ENCODE results near the gene ZCCHC7.

The ZCCHC7 gene

GRCh38 chr9:37121881-37122280 is 1.5 kb downstream of the ZCCHC7 start:
- Histone ChIP-seq H3K4me3 (ENCODE audit: low read length) (peak overlapping the region; percentile 95), H3K27ac (ENCODE audit: low read length) (no peak overlapping the region), H4K20me1 (ENCODE audit: insufficient read depth, low read length) (peaks cover 20% of the 10 kb centered on the region), H3K9ac (ENCODE audit: low read length) (0 out of 2 replicates have a peak overlapping the region, but pooled peaks have one; percentile 94), H3K4me1 (ENCODE audit: low read length) (peaks cover 13% of the 10 kb centered on the region), H3K27me3 (ENCODE audit: low read depth, low read length) (no peaks in the 10 kb centered on the region), H3K36me3 (replicated peaks; ENCODE audit: low read depth, low read length) (peaks cover 9% of the 10 kb centered on the region), H3K9me3 (ENCODE audit: insufficient read depth, low read length) (no peaks in the 10 kb centered on the region), H3K4me2 (ENCODE audit: low read length) (peak overlapping the region; percentile 68), H3K79me2 (ENCODE audit: low read length) (peaks cover 65% of the 10 kb centered on the region), H2AFZ (ENCODE audit: low read depth, low read length) (no peak overlapping the region)
- TF ChIP-seq EZH2phosphoT487 (IDR thresholded peaks at IDR 0.05; ENCODE audit: low read depth) (no peak), CTCF (IDR thresholded peaks at IDR 0.05; ENCODE audit: low read depth, low read length) (no peak)

GRCh38 chr9:37126214-37126788 is 5.9 kb downstream of the ZCCHC7 start:
- no peak for TF ChIP-seq EZH2phosphoT487 (IDR thresholded peaks at IDR 0.05; ENCODE audit: low read depth)
- no peak for TF ChIP-seq CTCF (IDR thresholded peaks at IDR 0.05; ENCODE audit: low read depth, low read length)
- Histone ChIP-seq H3K9me3 (ENCODE audit: insufficient read depth, low read length) (no peaks in the 10 kb centered on the region), H4K20me1 (ENCODE audit: insufficient read depth, low read length) (peaks cover 20% of the 10 kb centered on the region), H3K4me1 (ENCODE audit: low read length) (peaks cover 8% of the 10 kb centered on the region), H3K27ac (ENCODE audit: low read length) (no peak overlapping the region), H3K27me3 (ENCODE audit: low read depth, low read length) (no peaks in the 10 kb centered on the region), H3K4me2 (ENCODE audit: low read length) (no peak overlapping the region), H3K9ac (ENCODE audit: low read length) (no peak overlapping the region), H3K36me3 (replicated peaks; ENCODE audit: low read depth, low read length) (peaks cover 39% of the 10 kb centered on the region), H3K4me3 (ENCODE audit: low read length) (no peak overlapping the region), H2AFZ (ENCODE audit: low read depth, low read length) (no peak overlapping the region), H3K79me2 (ENCODE audit: low read length) (peaks cover 84% of the 10 kb centered on the region)

- Histone ChIP-seq H3K36me3 (replicated peaks; ENCODE audit: low read depth, low read length) (peaks cover 39% of the 10 kb centered on the region), H3K27me3 (ENCODE audit: low read depth, low read length) (no peaks in the 10 kb centered on the region), H3K79me2 (ENCODE audit: low read length) (peaks cover 77% of the 10 kb centered on the region), H4K20me1 (ENCODE audit: insufficient read depth, low read length) (peaks cover 20% of the 10 kb centered on the region), H2AFZ (ENCODE audit: low read depth, low read length) (no peak overlapping the region), H3K4me1 (ENCODE audit: low read length) (peaks cover 3% of the 10 kb centered on the region), H3K4me2 (ENCODE audit: low read length) (no peak overlapping the region), H3K9ac (ENCODE audit: low read length) (no peak overlapping the region), H3K27ac (ENCODE audit: low read length) (no peak overlapping the region), H3K9me3 (ENCODE audit: insufficient read depth, low read length) (no peaks in the 10 kb centered on the region), H3K4me3 (ENCODE audit: low read length) (no peak overlapping the region)
- TF ChIP-seq CTCF (IDR thresholded peaks at IDR 0.05; ENCODE audit: low read depth, low read length): no peak
- no peak for TF ChIP-seq EZH2phosphoT487 (IDR thresholded peaks at IDR 0.05; ENCODE audit: low read depth)
Measured at GRCh38 chr9:37127018-37127417, 6.6 kb downstream of the ZCCHC7 start.

GRCh38 chr9:37128051-37128450 is 7.7 kb downstream of the ZCCHC7 start:
- no peaks in the 10 kb centered on the region for H3K27me3 ChIP-seq (ENCODE audit: low read depth, low read length)
- H3K4me2 ChIP-seq (ENCODE audit: low read length): no peak overlapping the region
- no peak overlapping the region for H3K27ac ChIP-seq (ENCODE audit: low read length)
- H2AFZ ChIP-seq (ENCODE audit: low read depth, low read length): no peak overlapping the region
- no peak overlapping the region for H3K9ac ChIP-seq (ENCODE audit: low read length)
- no peaks in the 10 kb centered on the region for H3K9me3 ChIP-seq (ENCODE audit: insufficient read depth, low read length)
- H3K79me2 ChIP-seq (ENCODE audit: low read length): peaks cover 75% of the 10 kb centered on the region
- H3K4me1 ChIP-seq (ENCODE audit: low read length): 0 out of 2 replicates have a peak, but pooled peaks cover 3% of the 10 kb centered on the region
- TF ChIP-seq EZH2phosphoT487 (IDR thresholded peaks at IDR 0.05; ENCODE audit: low read depth): no peak
- TF ChIP-seq CTCF (IDR thresholded peaks at IDR 0.05; ENCODE audit: low read depth, low read length): no peak
- no peak overlapping the region for H3K4me3 ChIP-seq (ENCODE audit: low read length)
- H4K20me1 ChIP-seq (ENCODE audit: insufficient read depth, low read length): peaks cover 15% of the 10 kb centered on the region
- peaks cover 41% of the 10 kb centered on the region for H3K36me3 ChIP-seq (replicated peaks; ENCODE audit: low read depth, low read length)

Measured in OCI-LY3 (cell line).